Vein endothelial cell (primary cell): ENCODE measurements around the gene UBE2E3. TPM values are rescaled to one million over a fixed set of nuclear protein-coding genes. Genes with fewer than 3 reads are reported as not detected.

ENCODE experiments used
- total RNA-seq: library from RNA; depleted of rRNA; stranded (reverse); fragments of >200 nt; gene quantifications from 2 replicates; pipeline ENCODE4 v1.2.3, GENCODE V29; 2012

UBE2E3 gene
- total RNA-seq = 58.5 and 93.6 TPM in 2 replicates

GRCh38 chr2:180980106-180980942 lies at the start of gene UBE2E3:
Gene UBE2E3 (plus strand): TSS chr2:180980605. CDS start chr2:180982043, 1,438 bp downstream.

